ENCODE results near the gene PAK6. TPM values are rescaled to one million over a fixed set of nuclear protein-coding genes. Genes with fewer than 3 reads are reported as not detected.
A peak's percentile ranks its signal among the peaks of the same experiment; 100 is the strongest.

PAK6 gene
- total RNA-seq, 1 donor from 2014 or later, result 0.31 TPM

DNA sequence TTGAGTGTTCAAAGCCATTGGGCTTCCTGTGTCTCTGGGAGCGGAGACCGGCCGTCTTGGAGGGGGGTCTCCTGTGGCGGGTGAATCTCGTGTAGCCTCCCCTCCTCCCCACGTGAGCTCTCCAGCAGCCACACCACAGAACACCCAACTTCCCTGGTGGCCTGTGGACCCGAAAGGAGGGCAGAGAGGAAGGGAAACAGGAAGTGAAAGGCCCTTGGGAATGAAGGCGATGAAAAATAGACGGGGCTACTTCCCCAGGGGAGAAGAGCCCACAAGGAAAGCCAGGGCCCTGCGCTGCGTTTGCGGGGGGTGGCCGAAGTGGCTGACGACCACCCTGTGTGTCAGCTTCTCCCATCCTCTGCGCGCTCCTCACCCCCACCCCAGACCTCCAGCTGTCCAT is 38.6 kb downstream of the PAK6 start:
- no peak overlapping the region for H3K4me3 Mint-ChIP-seq (ENCODE audit: unreplicated experiment)
- H3K27me3 Mint-ChIP-seq (ENCODE audit: unreplicated experiment), result peaks cover 17% of the 10 kb centered on the region
- no peak overlapping the region for H3K27ac Mint-ChIP-seq (ENCODE audit: unreplicated experiment)
- TF ChIP-seq, protein P1, sequence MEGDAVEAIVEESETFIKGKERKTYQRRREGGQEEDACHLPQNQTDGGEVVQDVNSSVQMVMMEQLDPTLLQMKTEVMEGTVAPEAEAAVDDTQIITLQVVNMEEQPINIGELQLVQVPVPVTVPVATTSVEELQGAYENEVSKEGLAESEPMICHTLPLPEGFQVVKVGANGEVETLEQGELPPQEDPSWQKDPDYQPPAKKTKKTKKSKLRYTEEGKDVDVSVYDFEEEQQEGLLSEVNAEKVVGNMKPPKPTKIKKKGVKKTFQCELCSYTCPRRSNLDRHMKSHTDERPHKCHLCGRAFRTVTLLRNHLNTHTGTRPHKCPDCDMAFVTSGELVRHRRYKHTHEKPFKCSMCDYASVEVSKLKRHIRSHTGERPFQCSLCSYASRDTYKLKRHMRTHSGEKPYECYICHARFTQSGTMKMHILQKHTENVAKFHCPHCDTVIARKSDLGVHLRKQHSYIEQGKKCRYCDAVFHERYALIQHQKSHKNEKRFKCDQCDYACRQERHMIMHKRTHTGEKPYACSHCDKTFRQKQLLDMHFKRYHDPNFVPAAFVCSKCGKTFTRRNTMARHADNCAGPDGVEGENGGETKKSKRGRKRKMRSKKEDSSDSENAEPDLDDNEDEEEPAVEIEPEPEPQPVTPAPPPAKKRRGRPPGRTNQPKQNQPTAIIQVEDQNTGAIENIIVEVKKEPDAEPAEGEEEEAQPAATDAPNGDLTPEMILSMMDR (IDR thresholded peaks at IDR 0.05; ENCODE audit: unreplicated experiment), result no peak
- H3K9me3 Mint-ChIP-seq (ENCODE audit: unreplicated experiment), result no peaks in the 10 kb centered on the region
- H3K4me1 Mint-ChIP-seq (ENCODE audit: unreplicated experiment), result peaks cover 39% of the 10 kb centered on the region
- DNase-seq (ENCODE audit: low spot score), result no peak
- H3K36me3 Mint-ChIP-seq (ENCODE audit: low read depth, unreplicated experiment), result no peaks in the 10 kb centered on the region

DNA sequence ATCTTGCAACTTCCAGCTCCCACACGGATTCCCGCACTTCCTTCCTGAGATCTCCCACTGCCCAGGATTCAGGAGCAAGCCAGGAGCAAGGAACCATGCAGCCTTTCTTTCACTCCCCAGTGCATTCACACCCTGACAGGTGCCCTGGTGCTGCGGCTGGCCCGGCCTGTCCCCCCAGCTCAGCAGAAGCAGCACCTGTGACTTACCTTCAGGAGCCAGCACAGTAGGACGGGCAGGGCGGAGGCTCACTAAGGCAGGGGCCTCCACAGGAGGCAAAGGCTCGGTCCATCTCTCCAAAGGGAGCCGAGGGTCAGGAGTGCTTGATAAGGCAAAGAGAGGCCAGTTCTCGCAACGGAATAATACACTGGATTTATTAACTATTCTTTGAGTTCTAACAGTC is 39.2 kb downstream of the PAK6 start:
- H3K9me3 Mint-ChIP-seq (ENCODE audit: unreplicated experiment), result no peaks in the 10 kb centered on the region
- no peak for DNase-seq (ENCODE audit: low spot score)
- H3K4me3 Mint-ChIP-seq (ENCODE audit: unreplicated experiment), result no peak overlapping the region
- peaks cover 17% of the 10 kb centered on the region for H3K27me3 Mint-ChIP-seq (ENCODE audit: unreplicated experiment)
- TF ChIP-seq, protein P1 (IDR thresholded peaks at IDR 0.05; ENCODE audit: unreplicated experiment), result no peak
- H3K36me3 Mint-ChIP-seq (ENCODE audit: low read depth, unreplicated experiment), result no peaks in the 10 kb centered on the region
- peaks cover 39% of the 10 kb centered on the region for H3K4me1 Mint-ChIP-seq (ENCODE audit: unreplicated experiment)
- H3K27ac Mint-ChIP-seq (ENCODE audit: unreplicated experiment), result no peak overlapping the region

DNA sequence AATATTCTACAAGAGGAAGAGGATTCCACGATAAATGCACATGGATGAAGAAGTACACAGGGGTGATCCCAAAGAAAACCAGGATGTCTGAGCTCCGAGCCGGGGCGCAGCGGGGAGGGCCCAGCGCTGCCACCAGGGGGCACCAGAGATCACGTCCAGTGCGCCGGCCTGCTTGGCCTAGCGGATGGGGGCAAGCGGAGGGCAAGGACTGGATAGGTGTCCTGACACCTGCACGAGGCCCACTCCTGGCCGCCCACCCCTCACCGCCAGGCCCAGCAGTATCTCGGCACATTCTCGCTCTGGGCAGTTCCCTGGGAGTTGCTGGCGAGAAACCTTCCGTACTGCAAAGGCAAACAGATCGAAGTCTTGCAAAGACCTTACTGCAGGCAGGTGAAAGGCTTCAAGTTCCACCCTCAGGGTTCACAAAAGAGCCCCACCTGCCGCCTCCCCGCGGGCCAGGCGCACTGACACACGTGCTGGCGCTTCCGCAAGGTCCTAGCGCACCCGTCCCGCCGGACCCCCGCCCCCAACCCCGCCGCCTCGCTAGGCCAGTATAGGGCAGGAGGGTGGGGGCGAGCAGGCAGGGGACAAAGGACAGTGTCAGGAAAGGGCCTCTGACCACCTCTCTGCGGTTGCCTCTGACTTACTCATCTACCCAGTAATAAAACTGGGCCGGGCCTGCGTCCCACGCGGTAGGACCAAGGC is 40.7 kb downstream of the PAK6 start:
- H3K4me1 Mint-ChIP-seq (ENCODE audit: unreplicated experiment), result peaks cover 42% of the 10 kb centered on the region
- H3K9me3 Mint-ChIP-seq (ENCODE audit: unreplicated experiment), result no peaks in the 10 kb centered on the region
- H3K36me3 Mint-ChIP-seq (ENCODE audit: low read depth, unreplicated experiment), result peaks cover 5% of the 10 kb centered on the region
- DNase-seq (ENCODE audit: low spot score), result peak; percentile 86
- TF ChIP-seq, protein P1 (IDR thresholded peaks at IDR 0.05; ENCODE audit: unreplicated experiment), result peak; percentile 96
- H3K4me3 Mint-ChIP-seq (ENCODE audit: unreplicated experiment), result no peak overlapping the region
- H3K27me3 Mint-ChIP-seq (ENCODE audit: unreplicated experiment), result peaks cover 29% of the 10 kb centered on the region
- no peak overlapping the region for H3K27ac Mint-ChIP-seq (ENCODE audit: unreplicated experiment)

DNA sequence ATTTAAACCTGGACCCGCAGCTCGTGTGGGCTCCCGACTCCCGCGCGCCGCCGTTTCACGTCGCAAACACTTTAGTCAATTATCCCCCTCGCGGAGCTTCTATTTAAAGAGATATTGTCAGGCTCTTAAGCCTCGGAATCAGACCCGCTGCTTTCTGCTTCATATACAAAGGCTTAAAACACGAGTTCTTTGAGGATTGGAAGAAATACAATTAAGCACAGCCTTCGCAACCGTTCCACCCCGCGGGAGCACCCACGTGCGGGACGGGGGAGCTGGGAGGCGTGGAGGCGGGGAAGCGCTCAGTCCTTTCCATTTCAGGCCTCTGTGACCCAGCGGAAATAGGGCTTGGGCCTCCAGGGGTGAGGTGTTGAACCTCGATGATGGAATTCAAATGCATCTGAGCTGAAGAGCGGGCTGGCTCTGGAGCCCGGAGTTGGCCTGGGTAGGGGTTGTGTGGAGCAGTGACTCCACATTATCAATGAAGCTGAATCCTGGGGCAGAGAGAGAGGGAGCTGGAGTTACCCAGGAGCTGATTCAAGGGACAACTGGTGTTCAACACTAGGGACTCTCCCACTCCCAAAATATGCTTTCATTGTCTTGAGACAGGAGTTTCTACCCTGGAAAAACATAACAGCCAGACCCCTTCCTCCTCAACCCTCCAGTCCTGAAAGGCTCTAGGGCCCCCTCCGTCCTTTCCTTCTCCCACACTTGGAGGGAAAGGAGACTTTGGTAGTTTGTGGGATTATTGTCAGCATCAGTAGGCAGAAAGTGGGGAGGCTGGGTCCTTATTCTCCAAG is 41.6 kb downstream of the PAK6 start:
- H3K27ac Mint-ChIP-seq (ENCODE audit: unreplicated experiment), result no peak overlapping the region
- H3K4me3 Mint-ChIP-seq (ENCODE audit: unreplicated experiment), result no peak overlapping the region
- DNase-seq (ENCODE audit: low spot score), result no peak
- peaks cover 5% of the 10 kb centered on the region for H3K36me3 Mint-ChIP-seq (ENCODE audit: low read depth, unreplicated experiment)
- TF ChIP-seq, protein P1 (IDR thresholded peaks at IDR 0.05; ENCODE audit: unreplicated experiment), result no peak
- H3K4me1 Mint-ChIP-seq (ENCODE audit: unreplicated experiment), result peaks cover 37% of the 10 kb centered on the region
- H3K27me3 Mint-ChIP-seq (ENCODE audit: unreplicated experiment), result peaks cover 30% of the 10 kb centered on the region
- H3K9me3 Mint-ChIP-seq (ENCODE audit: unreplicated experiment), result no peaks in the 10 kb centered on the region

All from endothelial cell (in vitro differentiated cells).